ENCODE results near the gene EGFR.

- no peak for TF ChIP-seq CTCF (conservative IDR thresholded peaks at IDR 0.05; ENCODE audit: low read length)
- TF ChIP-seq EZH2phosphoT487 (IDR thresholded peaks at IDR 0.05; ENCODE audit: borderline replicate concordance), result no peak
These were observed 81.9 kb downstream of the EGFR start for GRCh38 chr7:55100544-55101327.

Measured in Loucy (cell line).